Activated CD4-positive, alpha-beta T cell treated with anti-CD3 and anti-CD28 coated beads, Interleukin-2, Interleukin-6, amounts not matched to agents 100 ng/mL and 50 ng/mL, durations not matched to agents 16 hours and 8 hours (primary cell): ENCODE results near the gene TPD52L2.

Source experiments
- DNase-seq: peaks from one replicate; pipeline ENCODE4 v3.0.0-alpha.2; 2020

Gene TPD52L2

GRCh38 chr20:63937596-63937995 is 72.5 kb downstream of the TPD52L2 start:
- no peak for DNase-seq

GRCh38 chr20:63939061-63939935 is 74.2 kb downstream of the TPD52L2 start:
- no peak for DNase-seq

GRCh38 chr20:63940071-63940471 is 75.0 kb downstream of the TPD52L2 start:
- no peak for DNase-seq

GRCh38 chr20:63940472-63941266 is 75.6 kb downstream of the TPD52L2 start:
- DNase-seq = no peak
